GM21390 (cell line): ENCODE measurements around the gene GNG13.

Experiments used
- ATAC-seq: cut with Tn5 transposase; IDR thresholded peaks from one replicate; pipeline ENCODE4 v1.9.1; 2021; ENCODE audit not compliant: unreplicated experiment

GNG13 gene

DNA sequence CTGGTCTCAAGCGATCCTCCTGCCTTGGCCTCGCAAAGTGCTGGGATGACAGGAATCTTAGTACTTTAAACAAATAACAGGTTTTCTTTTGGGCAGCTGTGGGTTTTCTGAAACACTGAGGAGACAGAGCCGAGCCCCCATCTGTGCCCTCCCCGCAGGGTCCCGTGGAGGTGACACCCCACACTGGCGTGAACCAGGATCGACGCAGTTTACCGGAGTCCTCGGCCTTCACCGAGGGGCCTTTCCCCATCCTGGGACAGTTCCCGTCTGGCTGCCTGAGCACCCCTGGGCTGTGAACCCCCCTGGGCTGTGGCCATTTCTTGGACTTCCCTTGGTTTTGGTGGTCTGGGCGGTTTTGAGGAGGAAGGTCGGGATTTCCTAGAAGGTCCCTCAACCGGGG is 15.3 kb upstream of the GNG13 start:
- no peak for ATAC-seq

DNA sequence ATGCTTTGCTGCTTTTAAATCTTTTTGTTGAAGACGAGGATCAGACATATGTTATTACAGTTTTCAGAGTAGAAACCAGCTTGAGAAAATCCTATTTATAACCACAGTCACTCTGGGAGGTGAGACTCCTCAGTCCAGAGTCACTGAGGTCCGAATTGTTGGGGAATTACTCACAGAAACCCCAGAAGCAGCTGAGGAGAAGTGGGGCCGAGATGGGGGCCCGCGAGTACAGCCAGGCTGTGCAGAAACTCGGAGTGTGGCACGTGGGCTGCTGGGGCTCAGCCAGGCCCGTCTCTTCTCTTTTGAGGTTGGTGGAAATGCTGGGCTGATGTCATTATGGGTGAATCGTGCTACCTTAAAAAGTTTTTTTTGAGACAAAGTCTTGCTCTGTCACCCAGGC is 14.4 kb upstream of the GNG13 start:
- no peak for ATAC-seq

DNA sequence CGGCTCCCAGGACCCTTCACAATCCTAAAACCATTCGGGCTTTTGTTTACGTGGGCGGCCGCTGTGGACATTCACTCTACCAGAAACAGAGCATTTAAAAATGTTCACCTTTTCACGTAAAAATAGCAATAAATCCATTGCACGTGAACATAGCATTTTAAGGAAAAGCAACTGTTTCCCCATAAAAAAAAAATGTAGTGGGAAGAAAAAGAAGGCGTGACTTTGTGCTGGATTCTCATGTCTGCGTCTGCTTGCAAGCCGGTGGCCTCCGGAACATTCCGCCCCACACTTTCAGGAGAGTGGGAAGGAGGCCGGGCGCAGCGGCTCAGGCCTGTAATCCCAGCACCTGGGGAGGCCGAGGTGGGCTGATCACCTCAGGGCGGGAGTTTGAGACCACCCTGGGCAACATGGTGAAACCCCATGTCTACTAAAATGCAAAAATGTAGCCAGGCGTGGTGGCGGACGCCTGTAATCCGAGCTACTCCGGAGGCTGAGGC is 13.4 kb upstream of the GNG13 start:
- no peak for ATAC-seq

- no peak for ATAC-seq
These were observed 12.8 kb upstream of the GNG13 start for GRCh38 chr16:813204-813915.

GRCh38 chr16:808085-808386 is 7.5 kb upstream of the GNG13 start:
- no peak for ATAC-seq

GRCh38 chr16:807347-808084 is 7.0 kb upstream of the GNG13 start:
- ATAC-seq: peak; percentile 91

DNA sequence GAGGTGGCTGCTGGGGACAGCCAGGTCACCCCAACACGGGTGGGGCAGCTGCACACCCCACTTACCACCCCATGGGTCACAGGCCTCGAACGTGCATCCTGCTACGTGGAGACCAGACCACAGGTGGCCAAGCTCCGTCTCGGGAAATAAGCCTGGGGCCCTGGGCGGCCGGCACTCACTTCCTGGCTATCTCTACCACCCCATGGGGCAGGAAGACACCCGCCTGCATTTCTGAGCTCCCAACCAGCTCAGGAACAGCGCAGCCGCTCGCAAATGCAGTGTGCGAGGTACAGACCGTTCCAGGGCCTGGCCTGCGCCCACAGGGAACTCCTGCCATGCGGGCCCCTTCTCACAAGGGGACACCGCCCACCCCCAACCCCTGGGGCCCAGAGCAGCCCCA is 4.9 kb upstream of the GNG13 start:
- ATAC-seq: no peak

DNA sequence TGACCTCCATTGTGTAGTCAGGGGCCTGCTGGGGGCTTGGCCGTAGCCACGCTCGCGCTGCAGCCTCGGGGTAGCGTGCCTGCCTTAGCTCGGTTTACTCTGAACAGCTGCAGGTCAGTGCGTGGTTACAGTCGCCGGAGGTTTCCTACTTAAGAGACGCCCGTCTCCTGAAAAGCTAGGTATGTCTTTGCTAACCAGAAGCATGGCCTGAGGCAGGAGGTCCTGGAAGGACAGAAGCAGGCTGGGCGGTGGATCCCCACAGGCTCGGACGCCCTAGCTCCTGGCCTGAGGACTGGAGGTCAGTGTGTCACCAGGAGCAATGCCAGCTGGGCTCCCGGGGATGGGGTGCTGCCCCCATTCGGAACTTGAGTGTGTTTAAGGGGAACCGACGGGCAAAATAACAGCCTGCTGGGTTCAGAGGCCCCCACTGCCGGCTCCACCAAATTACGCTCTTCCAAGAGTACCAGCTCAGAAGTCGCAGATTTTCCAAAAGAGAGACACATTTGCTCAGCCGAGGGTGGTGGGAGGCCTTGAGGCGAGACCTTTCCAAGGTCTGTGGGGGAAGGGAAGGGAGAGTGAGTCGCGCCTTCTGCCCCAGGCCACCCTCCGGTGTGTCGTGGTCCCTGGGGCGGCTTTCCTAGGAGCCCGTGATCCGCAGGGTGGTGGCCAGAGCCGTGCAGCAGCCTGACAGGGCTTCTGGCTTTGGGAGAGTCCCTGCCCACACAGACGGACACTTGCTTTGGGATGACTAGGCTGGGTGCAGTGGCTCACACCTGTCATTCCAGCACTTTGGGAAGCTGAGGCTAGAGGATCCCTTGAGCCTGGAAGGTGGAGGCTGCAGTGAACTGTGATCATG is 3.9 kb upstream of the GNG13 start:
- no peak for ATAC-seq

DNA sequence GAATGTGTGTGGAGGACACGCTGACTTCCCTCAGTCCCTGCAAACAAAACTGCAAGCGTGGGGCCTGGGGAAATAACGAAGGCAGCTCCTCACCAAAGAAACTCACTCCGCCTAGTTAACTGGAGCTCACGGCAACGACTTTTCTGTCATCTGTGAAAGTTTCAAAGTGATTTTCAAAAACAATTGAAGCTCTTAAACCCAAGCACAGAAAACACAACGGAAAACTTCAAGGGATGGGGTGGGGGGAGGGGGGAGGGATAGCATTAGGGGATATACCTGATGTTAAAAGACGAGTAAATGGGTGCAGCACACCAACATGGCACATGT is 3.2 kb upstream of the GNG13 start:
- no peak for ATAC-seq

- ATAC-seq: no peak
These were observed 2.6 kb upstream of the GNG13 start for GRCh38 chr16:802914-803753.

DNA sequence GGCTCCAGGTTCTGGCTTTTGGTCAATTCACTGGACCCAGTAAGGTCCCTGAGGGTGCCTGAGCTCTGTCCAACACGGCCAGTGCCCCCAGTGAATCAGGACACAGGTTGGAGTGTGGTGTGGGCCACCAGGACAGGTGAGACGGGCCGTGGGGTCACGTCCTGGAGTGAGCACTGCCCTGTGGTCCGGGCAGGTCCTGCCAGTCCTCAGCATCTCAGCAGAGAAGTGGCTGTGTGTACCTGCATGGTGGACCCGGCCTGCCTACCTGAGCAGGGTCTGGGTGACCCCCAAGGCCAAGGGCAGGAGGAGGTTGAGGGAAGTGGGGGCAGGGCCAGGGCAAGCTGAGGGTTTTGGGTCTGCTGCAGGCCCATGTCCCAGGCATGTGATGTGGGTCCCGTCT is 1.9 kb upstream of the GNG13 start:
- ATAC-seq: no peak

DNA sequence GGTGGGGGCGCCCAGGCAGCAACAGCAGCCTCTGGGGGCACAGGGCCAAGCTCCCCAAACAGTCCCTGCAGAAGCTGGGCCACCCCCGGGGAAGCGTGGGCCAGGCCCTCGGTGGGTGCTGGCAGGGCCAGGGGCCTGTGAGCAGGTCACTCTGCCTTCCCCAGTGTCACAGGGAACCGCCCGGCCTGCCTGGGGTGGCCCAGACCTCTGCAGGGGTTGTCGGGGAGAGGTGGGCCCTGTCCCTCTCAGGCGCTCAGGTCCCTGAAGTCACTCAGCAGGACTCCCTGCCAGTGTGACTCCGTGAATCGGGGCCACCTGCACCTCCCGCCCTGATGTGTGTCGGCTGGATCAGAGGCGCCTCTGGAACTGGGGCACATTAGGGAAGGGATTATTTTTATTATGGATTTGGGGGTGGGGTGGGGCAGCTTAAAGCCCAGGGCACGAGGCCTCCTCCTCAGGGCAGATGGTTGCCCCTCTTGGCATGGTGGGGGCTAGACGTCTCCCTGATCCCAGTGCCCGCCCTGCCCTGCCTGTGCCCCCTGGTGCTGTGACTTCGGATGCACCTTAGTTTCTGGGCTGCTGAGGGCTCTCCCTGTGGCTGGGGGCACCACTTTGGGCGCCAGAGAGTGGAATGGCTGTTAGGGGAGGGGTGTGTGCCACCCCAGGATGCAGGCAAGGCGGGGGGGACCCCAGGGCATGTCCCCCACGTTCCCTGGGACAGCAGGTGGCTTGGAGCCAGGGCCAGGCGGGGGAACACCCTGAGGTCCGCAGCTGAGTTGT is 1.2 kb upstream of the GNG13 start:
- ATAC-seq: no peak

DNA sequence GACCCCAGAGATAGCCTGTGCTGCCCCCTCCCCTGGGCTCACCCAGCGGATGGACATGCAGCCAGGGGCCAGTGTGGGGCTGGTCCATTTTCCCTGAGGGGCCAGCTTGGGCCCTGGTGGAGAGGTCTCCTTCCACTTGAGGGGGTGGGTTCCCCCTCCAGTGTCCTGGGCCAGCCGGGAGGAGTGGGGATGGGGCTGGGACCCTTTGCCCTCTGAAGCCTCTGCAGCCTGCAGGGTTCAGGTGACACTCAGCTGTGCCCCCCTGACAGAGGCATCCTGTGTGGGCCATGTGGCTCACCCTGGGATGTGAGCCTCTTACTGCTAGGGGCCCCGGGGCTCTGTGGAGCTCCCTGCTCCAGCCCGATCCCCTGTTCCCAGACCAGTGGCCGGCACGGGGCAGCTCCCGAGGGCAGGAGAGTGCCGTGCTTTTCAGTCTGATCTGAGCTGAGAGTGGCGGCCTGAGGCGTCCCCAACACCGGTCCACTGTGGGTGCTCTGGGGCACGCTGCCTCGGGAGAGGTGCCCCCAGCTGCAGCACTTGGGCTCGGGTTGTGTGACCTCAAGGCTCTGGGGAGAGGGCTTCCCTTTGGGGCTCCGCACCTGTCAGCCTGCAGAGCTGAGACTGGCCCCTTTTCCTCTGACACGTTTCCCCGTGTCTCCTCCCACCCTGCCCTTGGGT is 439 bp upstream of the GNG13 start:
- ATAC-seq: no peak

- no peak for ATAC-seq
These were observed 1.2 kb downstream of the GNG13 start for GRCh38 chr16:799111-799947.

- no peak for ATAC-seq
These were observed 1.9 kb downstream of the GNG13 start for GRCh38 chr16:798666-799065.

DNA sequence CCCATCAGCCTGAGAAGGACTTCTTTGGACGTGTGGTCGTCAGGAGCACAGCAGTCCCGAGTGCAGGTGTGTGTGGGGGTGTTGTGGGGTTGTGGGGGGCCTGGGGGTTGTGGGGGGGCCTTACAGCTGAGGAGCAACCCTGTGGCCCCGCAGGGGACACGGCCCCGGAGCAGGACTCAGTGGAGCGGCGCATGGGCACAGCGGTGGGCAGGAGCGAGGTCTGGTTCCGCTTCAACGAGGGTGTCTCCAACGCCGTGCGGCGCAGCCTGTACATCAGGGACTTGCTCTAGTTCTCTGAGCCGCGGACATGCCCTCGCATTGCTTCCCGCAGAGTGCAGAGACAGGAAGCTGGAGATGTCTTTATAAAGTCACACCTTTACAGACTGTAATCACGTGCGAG is 2.8 kb downstream of the GNG13 start:
- no peak for ATAC-seq

GRCh38 chr16:797120-797420 is 3.5 kb downstream of the GNG13 start:
- ATAC-seq: no peak

GRCh38 chr16:796296-797119 is 4.0 kb downstream of the GNG13 start:
- no peak for ATAC-seq
